IMR-90 (cell line): ENCODE data around the gene FAM174C. TPM values are rescaled to one million over a fixed set of nuclear protein-coding genes. Genes with fewer than 3 reads are reported as not detected.

Experiments
- CHD1 ChIP-seq: IDR thresholded peaks from 2 replicates; pipeline ENCODE4 v1.6.1; 2012; ENCODE audit warnings: low read depth, low read length, improper control_type of control experiment
- ELK1 ChIP-seq: fragments of 150-350 bp; IDR thresholded peaks from 2 replicates; pipeline ENCODE4 v1.6.1; 2016; ENCODE audit warnings: low read depth, mild to moderate bottlenecking, low read length, moderate library complexity, borderline replicate concordance
- RFX5 ChIP-seq: IDR thresholded peaks from 2 replicates; pipeline ENCODE4 v1.8.0; 2012; ENCODE audit warnings: low read depth, mild to moderate bottlenecking, low read length, moderate library complexity
- polyA plus RNA-seq, 3 experiments: library from polyadenylated mRNA; depleted of rRNA; stranded (reverse); fragments of >200 nt; gene quantifications; 2 replicates each; pipeline ENCODE4 v1.2.3, GENCODE V29; 2012; ENCODE audit warnings: low replicate concordance in 1 of 3
- total RNA-seq: library from RNA; depleted of rRNA; stranded (reverse); fragments of >200 nt; gene quantifications from 2 replicates; pipeline ENCODE4 v1.2.3, GENCODE V29; 2012

Gene FAM174C
- total and polyA plus RNA-seq, 2 of the 4 experiments (the other 2 are of a cell fraction), result 7.5 to 61.8 TPM

DNA sequence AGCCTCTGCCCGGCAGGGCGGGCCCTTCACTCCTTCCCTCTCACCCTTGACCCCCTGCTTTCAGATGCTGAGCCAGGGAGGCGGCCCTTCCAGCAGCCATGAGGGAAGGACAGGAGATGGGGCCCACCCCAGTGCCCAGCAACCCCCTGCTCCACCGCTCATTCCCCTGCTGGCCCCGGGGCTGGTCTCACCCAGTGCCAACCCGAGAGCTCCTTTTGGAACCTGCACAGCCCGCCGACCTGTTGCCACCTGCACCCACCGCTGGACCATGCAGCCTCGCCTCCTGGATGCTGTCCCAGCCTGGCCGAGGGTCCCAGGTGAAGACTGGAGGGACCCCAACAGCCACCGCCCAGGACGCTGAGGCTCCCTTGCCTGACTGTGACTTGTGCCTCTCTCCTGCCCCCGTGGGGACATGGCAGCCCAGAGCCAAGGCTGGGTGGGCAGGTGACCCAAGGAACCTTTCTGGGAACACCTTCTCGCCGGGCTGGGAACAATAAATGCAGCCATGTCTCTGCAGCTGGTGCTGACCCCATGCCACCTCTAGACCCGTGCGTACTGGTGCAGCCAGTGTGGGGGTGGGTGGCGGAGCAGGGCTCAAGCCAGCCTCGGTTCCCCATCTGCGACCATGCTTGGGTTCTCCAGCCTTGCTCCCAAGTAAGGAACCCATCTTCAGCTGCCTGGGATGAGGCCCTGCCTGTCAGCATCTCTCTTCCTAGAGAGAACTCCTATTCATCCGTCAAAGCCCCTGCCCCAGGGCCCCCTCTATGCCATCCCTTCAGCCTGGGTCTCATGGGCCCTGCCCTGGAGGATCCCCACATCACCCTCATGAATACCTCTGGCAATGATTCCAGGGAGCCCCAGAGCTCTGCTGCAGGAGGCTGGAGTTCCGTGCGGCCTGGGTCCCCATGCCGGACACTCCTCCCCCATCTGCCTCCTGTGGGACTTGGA is 3.7 kb downstream of the FAM174C start (continued):
- no peak for TF ChIP-seq ELK1
- TF ChIP-seq RFX5, result no peak
- no peak for TF ChIP-seq CHD1
